Mesenchymal stem cell (in vitro differentiated cells and primary cell): ENCODE measurements around the gene HMG20A.

ENCODE experiments used
- DNase-seq: peaks from one replicate; pipeline ENCODE4 v3.0.0-alpha.2; 2013
- H2AFZ ChIP-seq: one replicate; pipeline ENCODE4 v1.6.1; 2013; ENCODE audit warnings: low read depth, mild to moderate bottlenecking, control low read depth, inconsistent platforms, low read length, moderate library complexity
- H2AK5ac ChIP-seq: 2 replicates; pipeline ENCODE4 v1.6.1; 2013; ENCODE audit warnings: low read length, moderate library complexity, mild to moderate bottlenecking, inconsistent platforms; ENCODE audit not compliant: severe bottlenecking
- H2BK120ac ChIP-seq: one replicate; pipeline ENCODE4 v1.6.1; 2013; ENCODE audit warnings: low read depth, mild to moderate bottlenecking, inconsistent platforms, low read length, moderate library complexity
- H2BK12ac ChIP-seq, 2 experiments: one replicate each; pipeline ENCODE4 v1.6.1; 2013; ENCODE audit warnings: inconsistent platforms in 2 of 2, low read length in 2 of 2, mild to moderate bottlenecking in 2 of 2, moderate library complexity in 2 of 2, control low read depth in 1 of 2
- H2BK15ac ChIP-seq: one replicate; pipeline ENCODE4 v1.6.1; 2013; ENCODE audit warnings: mild to moderate bottlenecking, low read depth, inconsistent platforms; ENCODE audit not compliant: poor library complexity, severe bottlenecking
- H2BK5ac ChIP-seq: 2 replicates; pipeline ENCODE4 v1.6.1; 2013; ENCODE audit warnings: low read depth, mild to moderate bottlenecking, low read length, control low read depth, inconsistent platforms; ENCODE audit not compliant: poor library complexity, severe bottlenecking
- H3K14ac ChIP-seq, 2 experiments: one replicate each; pipeline ENCODE4 v1.6.1; 2013; ENCODE audit warnings: inconsistent platforms in 2 of 2, low read length in 2 of 2, control low read depth in 1 of 2, mild to moderate bottlenecking in 1 of 2, moderate library complexity in 1 of 2
- H3K18ac ChIP-seq, 2 experiments: one replicate each; pipeline ENCODE4 v1.6.1; 2013; ENCODE audit warnings: inconsistent platforms in 2 of 2, low read length in 2 of 2, control low read depth in 1 of 2, low read depth in 1 of 2, mild to moderate bottlenecking in 1 of 2
- H3K23ac ChIP-seq, 2 experiments: one replicate each; pipeline ENCODE4 v1.6.1; 2013; ENCODE audit warnings: inconsistent platforms in 2 of 2, low read length in 2 of 2, mild to moderate bottlenecking in 2 of 2, moderate library complexity in 2 of 2, control low read depth in 1 of 2
- H3K27ac ChIP-seq: 2 replicates; pipeline ENCODE4 v1.5.1; 2013; ENCODE audit warnings: mild to moderate bottlenecking, moderate library complexity, low read length, control low read depth, inconsistent platforms; ENCODE audit not compliant: poor library complexity, severe bottlenecking
- H3K27me3 ChIP-seq, 2 experiments: 2 replicates each; pipeline versions ENCODE4 v1.6.1 to v1.7.0; 2013; ENCODE audit warnings: low read length in 2 of 2, mild to moderate bottlenecking in 2 of 2, moderate library complexity in 2 of 2, control low read depth in 1 of 2, inconsistent platforms in 1 of 2; ENCODE audit not compliant: control insufficient read depth in 1 of 2, insufficient read depth in 1 of 2
- H3K36me3 ChIP-seq, 2 experiments: 2 replicates each; pipeline versions ENCODE4 v1.6.1 to v1.7.0; 2013; ENCODE audit warnings: low read length in 2 of 2, control low read depth in 1 of 2, inconsistent platforms in 1 of 2, low read depth in 1 of 2, mild to moderate bottlenecking in 1 of 2; ENCODE audit not compliant: insufficient read depth in 2 of 2, control insufficient read depth in 1 of 2
- H3K4ac ChIP-seq, 2 experiments: one replicate each; pipeline ENCODE4 v1.6.1; 2013; ENCODE audit warnings: inconsistent platforms in 2 of 2, low read length in 2 of 2, mild to moderate bottlenecking in 2 of 2, moderate library complexity in 2 of 2, control low read depth in 1 of 2, low read depth in 1 of 2
- H3K4me1 ChIP-seq: 2 replicates; pipeline ENCODE4 v1.6.1; 2013; ENCODE audit warnings: low read depth, low read length, control low read depth; ENCODE audit not compliant: control insufficient read depth, insufficient read depth
- H3K4me2 ChIP-seq: 2 replicates; pipeline ENCODE4 v1.6.1; 2013; ENCODE audit warnings: low read length, mild to moderate bottlenecking, inconsistent platforms; ENCODE audit not compliant: poor library complexity, severe bottlenecking
- H3K4me3 ChIP-seq, 2 experiments: 2 replicates each; pipeline versions ENCODE4 v1.5.1 to v1.7.0; 2013; ENCODE audit warnings: low read length in 2 of 2, mild to moderate bottlenecking in 2 of 2, control low read depth in 1 of 2, low read depth in 1 of 2; ENCODE audit not compliant: insufficient read depth in 1 of 2
- H3K79me1 ChIP-seq: replicated peaks from 2 replicates; pipeline ENCODE4 v1.6.1; 2013; ENCODE audit warnings: mild to moderate bottlenecking, control low read depth, low read length, inconsistent platforms; ENCODE audit not compliant: poor library complexity, severe bottlenecking
- H3K9ac ChIP-seq: 2 replicates; pipeline ENCODE4 v1.7.0; 2013; ENCODE audit warnings: mild to moderate bottlenecking, low read length, moderate library complexity
- H3K9me3 ChIP-seq: 2 replicates; pipeline ENCODE4 v1.7.0; 2013; ENCODE audit warnings: mild to moderate bottlenecking, low read length; ENCODE audit not compliant: control insufficient read depth
- H4K8ac ChIP-seq: one replicate; pipeline ENCODE4 v1.6.1; 2013; ENCODE audit warnings: inconsistent platforms, mild to moderate bottlenecking, low read length, moderate library complexity
- H4K91ac ChIP-seq: one replicate; pipeline ENCODE4 v1.6.1; 2013; ENCODE audit warnings: mild to moderate bottlenecking, low read length, inconsistent platforms
- whole genome bisulfite sequencing: methylation state at CpG from one replicate; pipeline ENCODE4 v1.1.7; 2013; ENCODE audit warnings: mixed read lengths; 5-methylcytosine and 5-hydroxymethylcytosine counted together

HMG20A gene

DNA sequence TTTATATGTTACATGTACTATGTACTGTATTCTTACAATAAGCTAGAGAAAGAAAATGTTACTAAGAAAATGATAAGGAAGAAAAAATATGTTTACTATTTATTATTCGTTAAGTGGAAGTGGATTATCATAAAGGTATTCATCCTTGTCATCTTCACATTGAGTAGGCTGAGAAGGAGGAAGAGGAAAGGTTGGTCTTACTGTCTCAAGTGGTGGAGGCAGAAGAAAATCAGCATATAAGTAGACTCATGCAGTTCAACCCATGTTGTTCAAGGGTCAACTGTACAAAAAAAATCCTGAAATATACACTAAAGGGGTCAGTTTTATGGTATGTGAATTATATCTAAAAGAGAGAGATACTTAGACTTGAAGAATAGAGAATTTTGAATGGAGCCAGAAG is 5.7 kb downstream of the HMG20A start:
- H3K27me3 ChIP-seq = no peaks in the 10 kb centered on the region
- H4K91ac ChIP-seq = no peak overlapping the region
- no peak overlapping the region for H3K9ac ChIP-seq
- no peak overlapping the region for H3K23ac ChIP-seq
- no peak overlapping the region for H2BK120ac ChIP-seq
- H2BK12ac ChIP-seq = no peak overlapping the region
- no peak overlapping the region for H3K4ac ChIP-seq
- DNase-seq = no peak
- no peak overlapping the region for H2AFZ ChIP-seq
- WGBS = 89% methylated on average over 1 of the region's 1 CpG
- no peaks in the 10 kb centered on the region for H3K9me3 ChIP-seq
- H3K27ac ChIP-seq = no peak overlapping the region
- no peak overlapping the region for H3K14ac ChIP-seq
- no peak overlapping the region for H2BK5ac ChIP-seq
- peaks cover 9% of the 10 kb centered on the region for H3K79me1 ChIP-seq
- H4K8ac ChIP-seq = no peak overlapping the region
- no peaks in the 10 kb centered on the region for H3K4me1 ChIP-seq
- no peak overlapping the region for H3K4me3 ChIP-seq
- H3K18ac ChIP-seq = no peak overlapping the region
- H2AK5ac ChIP-seq = no peak overlapping the region
- no peak overlapping the region for H3K4me2 ChIP-seq
- no peak overlapping the region for H2BK15ac ChIP-seq
- H3K36me3 ChIP-seq = no peaks in the 10 kb centered on the region

DNA sequence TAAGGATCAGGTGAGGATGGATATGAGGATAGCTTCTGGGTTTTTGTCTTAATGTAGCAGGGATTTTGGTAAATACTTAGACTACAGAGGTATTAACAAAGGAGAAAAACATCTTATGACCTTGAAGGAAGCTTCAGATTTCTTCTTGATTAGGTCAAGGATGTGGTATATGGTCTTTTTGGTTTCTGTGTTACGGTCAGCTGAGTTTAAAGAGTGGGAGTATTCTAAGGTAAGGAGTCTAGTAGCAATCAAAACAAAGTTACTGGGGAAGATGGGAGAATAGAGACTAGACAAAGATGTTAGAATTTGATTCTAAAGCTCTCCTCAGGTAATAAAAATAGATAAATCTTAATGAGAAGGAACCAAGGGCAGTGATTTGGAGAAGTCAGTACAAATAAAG is 6.2 kb downstream of the HMG20A start:
- no peak overlapping the region for H2BK5ac ChIP-seq
- H2BK12ac ChIP-seq = no peak overlapping the region
- DNase-seq = no peak
- no peak overlapping the region for H3K9ac ChIP-seq
- H2AFZ ChIP-seq = no peak overlapping the region
- H4K8ac ChIP-seq = no peak overlapping the region
- H4K91ac ChIP-seq = no peak overlapping the region
- no peak overlapping the region for H3K4ac ChIP-seq
- H3K4me3 ChIP-seq = no peak overlapping the region
- WGBS = 95% methylated on average over 1 of the region's 1 CpG
- H3K23ac ChIP-seq = no peak overlapping the region
- H3K79me1 ChIP-seq = peaks cover 9% of the 10 kb centered on the region
- no peak overlapping the region for H3K27ac ChIP-seq
- no peaks in the 10 kb centered on the region for H3K36me3 ChIP-seq
- no peaks in the 10 kb centered on the region for H3K27me3 ChIP-seq
- no peak overlapping the region for H2AK5ac ChIP-seq
- no peak overlapping the region for H2BK15ac ChIP-seq
- no peak overlapping the region for H3K18ac ChIP-seq
- H3K4me1 ChIP-seq = no peaks in the 10 kb centered on the region
- no peak overlapping the region for H3K14ac ChIP-seq
- H3K9me3 ChIP-seq = no peaks in the 10 kb centered on the region
- no peak overlapping the region for H2BK120ac ChIP-seq
- no peak overlapping the region for H3K4me2 ChIP-seq

DNA sequence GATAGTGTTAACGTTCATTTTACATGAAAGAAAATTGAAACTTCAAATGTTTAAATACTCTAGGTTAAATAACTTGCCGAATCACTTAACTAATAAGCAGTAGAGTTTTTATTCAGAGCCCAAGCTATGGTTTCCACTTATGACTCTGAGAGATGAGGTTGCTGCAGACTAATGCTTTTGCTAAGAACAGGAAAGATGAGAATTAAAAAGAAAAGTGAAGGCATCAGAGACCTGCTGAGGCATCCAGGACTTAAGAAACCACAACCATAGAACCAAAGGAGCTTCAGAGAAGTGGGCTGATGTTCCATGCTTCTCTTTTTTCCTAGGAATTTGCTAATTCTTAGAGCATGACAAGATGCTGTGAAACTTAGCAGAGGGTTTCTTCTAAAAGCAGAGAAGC is 9.5 kb downstream of the HMG20A start:
- no peak overlapping the region for H4K91ac ChIP-seq
- no peak overlapping the region for H3K18ac ChIP-seq
- H2AK5ac ChIP-seq = no peak overlapping the region
- no peak overlapping the region for H4K8ac ChIP-seq
- no peak overlapping the region for H3K4me3 ChIP-seq
- no peak for DNase-seq
- H3K79me1 ChIP-seq = peaks cover 8% of the 10 kb centered on the region
- no peak overlapping the region for H3K9ac ChIP-seq
- H3K14ac ChIP-seq = no peak overlapping the region
- no peaks in the 10 kb centered on the region for H3K4me1 ChIP-seq
- H2BK12ac ChIP-seq = no peak overlapping the region
- H3K27ac ChIP-seq = no peak overlapping the region
- no peak overlapping the region for H3K4ac ChIP-seq
- H3K27me3 ChIP-seq = no peaks in the 10 kb centered on the region
- H2AFZ ChIP-seq = no peak overlapping the region
- no peak overlapping the region for H3K4me2 ChIP-seq
- H3K9me3 ChIP-seq = no peaks in the 10 kb centered on the region
- H2BK120ac ChIP-seq = no peak overlapping the region
- no peaks in the 10 kb centered on the region for H3K36me3 ChIP-seq
- H2BK5ac ChIP-seq = no peak overlapping the region
- no peak overlapping the region for H3K23ac ChIP-seq
- WGBS = no CpG with 5 or more reads among the region's 2 CpGs
- no peak overlapping the region for H2BK15ac ChIP-seq

DNA sequence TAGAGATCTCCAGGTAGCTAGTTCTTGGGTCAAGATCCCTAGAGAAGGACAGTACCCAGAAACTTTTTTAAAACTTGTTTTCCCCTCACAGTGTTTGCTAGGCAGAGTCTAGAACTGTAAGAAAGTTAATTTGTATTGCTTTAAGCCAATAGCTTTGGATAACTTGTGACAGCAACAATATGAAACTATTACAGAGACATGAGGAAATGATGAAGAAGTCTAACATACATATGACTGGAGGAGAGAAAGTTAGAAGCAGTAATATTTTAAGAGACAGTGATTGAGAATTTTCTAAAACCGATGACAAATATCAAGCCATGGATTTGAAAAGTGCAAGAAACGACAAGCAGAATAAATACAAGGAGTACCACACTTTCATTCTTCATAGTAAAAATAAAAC is 10.0 kb downstream of the HMG20A start:
- H3K18ac ChIP-seq = no peak overlapping the region
- no peak overlapping the region for H2AK5ac ChIP-seq
- H3K9me3 ChIP-seq = no peaks in the 10 kb centered on the region
- DNase-seq = no peak
- H3K36me3 ChIP-seq = no peaks in the 10 kb centered on the region
- no peak overlapping the region for H3K14ac ChIP-seq
- no peak overlapping the region for H4K8ac ChIP-seq
- H3K4ac ChIP-seq = no peak overlapping the region
- no peak overlapping the region for H2BK15ac ChIP-seq
- H3K4me1 ChIP-seq = no peaks in the 10 kb centered on the region
- WGBS = no CpG with 5 or more reads among the region's 2 CpGs
- no peak overlapping the region for H3K4me3 ChIP-seq
- no peak overlapping the region for H3K4me2 ChIP-seq
- no peak overlapping the region for H3K23ac ChIP-seq
- no peak overlapping the region for H3K9ac ChIP-seq
- H2BK5ac ChIP-seq = no peak overlapping the region
- no peak overlapping the region for H2AFZ ChIP-seq
- H2BK120ac ChIP-seq = no peak overlapping the region
- no peak overlapping the region for H3K27ac ChIP-seq
- H2BK12ac ChIP-seq = no peak overlapping the region
- H3K27me3 ChIP-seq = no peaks in the 10 kb centered on the region
- H4K91ac ChIP-seq = no peak overlapping the region
- H3K79me1 ChIP-seq = peaks cover 8% of the 10 kb centered on the region
